ENCODE measurements around the gene GCDH.
A peak's percentile ranks its signal among the peaks of the same experiment; 100 is the strongest.
"Not testable (repeated sequence)": the region's sequence is repeated elsewhere in the genome, so short reads cannot be mapped to it uniquely, and the experiment has no call there.

The GCDH gene

GRCh38 chr19:12899891-12900518, 9.0 kb downstream of the GCDH start:
- FAIRE-seq: no peak

GRCh38 chr19:12907166-12907565, 16.2 kb downstream of the GCDH start:
- no peak for FAIRE-seq
- no peak for DNase-seq (ENCODE audit: insufficient read length, low spot score)

More at GRCh38 chr19:12899891-12900518, 9.0 kb downstream of the GCDH start:
- no peak for DNase-seq (ENCODE audit: insufficient read length, low spot score)

DNA sequence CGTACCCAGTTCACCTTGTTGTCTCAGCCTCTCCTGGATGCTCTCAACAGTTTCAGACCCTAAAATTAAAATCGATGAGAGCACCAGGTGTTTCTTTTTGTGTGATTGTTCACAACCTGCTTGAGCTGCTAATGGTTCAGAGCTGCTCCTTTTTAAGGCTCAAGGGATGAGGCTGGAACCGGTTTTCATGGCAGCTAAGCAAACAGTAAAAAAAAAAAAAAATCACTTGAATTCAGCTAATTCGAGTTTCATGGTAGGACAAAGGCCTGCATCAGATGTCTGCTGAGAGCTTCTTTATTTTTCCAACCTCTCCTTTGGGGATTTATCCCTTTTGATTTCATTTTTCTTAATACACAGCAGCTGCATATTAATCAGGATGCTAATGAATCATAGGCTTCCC, 21.6 kb downstream of the GCDH start:
- DNase-seq (ENCODE audit: insufficient read length, low spot score) (no peak), FAIRE-seq (no peak)

DNA sequence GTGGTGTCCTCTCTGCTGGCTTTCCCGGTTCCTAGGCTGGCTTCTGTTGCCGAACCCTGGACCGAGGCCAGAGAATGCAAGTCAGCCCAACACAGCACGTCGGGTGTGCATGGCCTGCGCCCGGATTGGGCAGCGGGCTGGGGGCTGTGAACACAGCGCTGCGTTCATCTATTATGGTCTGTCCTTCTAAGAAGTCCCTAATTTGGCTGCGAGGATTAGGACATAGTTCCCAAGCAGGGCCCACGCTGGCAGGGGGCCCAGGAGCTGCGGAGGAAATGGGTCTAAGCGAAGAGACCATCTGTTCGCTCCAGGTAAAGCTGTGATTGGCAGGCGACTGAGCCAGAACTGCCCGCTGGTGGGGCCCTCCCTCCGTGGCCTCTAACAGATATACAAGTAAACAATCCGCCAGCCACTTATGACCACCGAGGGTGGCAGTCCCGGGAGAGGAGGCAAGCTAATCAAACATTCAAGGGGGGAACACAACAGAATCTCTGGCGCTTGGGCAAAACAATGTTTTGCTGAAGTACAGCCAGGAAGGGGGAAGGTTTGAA, 22.1 kb downstream of the GCDH start:
- no peak for FAIRE-seq
- no peak for DNase-seq (ENCODE audit: insufficient read length, low spot score)

DNA sequence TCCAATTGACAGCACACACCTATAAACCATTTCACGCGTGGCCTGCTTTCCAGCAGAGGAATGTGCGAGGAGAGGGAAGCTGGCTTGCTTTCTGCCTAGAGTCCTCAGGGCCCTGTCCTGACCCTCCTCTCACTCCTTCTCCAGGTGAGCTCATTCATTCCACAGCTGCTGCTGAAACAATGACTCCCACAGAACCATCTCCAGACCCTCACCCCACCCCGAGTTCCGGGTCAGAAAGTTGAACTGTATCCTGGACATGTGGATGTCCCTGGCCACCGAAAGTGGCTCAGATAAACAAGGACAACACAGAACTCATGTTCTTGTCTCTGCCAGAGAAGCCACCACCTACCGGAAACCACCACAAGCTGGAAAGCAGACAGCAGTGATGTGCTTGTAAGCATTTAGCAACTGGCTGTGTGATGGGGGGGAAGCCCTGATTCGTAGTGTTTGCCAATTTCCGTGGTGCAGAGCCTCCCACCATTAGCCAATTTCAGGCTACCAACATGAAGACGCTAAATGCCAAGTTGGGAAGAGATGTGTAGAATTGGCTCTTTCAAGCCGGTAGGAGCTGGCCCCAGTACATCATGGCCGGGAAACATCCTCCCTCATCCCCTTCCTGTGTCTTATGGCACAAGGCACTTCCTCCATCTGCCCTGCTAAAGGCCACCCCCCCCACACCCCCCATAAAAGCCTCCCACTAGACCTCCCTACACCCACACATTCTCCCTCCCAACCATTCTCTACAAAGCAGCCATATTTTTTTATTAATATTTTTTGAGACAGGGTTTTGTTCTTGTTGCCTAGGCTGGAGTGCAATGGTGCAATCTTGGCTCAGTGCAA, 23.1 kb downstream of the GCDH start:
- FAIRE-seq (no peak), DNase-seq (ENCODE audit: insufficient read length, low spot score) (no peak)

DNA sequence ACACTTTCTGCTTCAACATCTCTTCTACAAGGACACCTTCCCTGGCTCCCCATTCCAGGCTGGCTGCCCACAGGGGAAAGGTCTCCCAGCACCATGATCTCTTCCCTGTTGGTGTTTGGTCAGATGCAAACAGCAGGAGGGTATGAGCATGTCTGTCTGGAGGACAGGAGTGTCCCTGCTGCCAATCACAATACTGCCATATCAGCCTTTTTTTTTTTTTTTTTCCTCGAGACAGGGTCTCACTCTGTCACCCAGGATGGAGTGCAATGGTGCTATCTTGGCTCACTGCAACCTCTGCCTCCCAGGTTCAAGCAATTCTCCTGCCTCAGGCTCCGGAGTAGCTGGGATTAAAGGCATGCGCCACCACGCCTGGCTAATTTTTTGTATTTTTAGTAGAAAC, 24.9 kb downstream of the GCDH start:
- FAIRE-seq; DNase-seq (ENCODE audit: insufficient read length, low spot score): not testable (repeated sequence)

DNA sequence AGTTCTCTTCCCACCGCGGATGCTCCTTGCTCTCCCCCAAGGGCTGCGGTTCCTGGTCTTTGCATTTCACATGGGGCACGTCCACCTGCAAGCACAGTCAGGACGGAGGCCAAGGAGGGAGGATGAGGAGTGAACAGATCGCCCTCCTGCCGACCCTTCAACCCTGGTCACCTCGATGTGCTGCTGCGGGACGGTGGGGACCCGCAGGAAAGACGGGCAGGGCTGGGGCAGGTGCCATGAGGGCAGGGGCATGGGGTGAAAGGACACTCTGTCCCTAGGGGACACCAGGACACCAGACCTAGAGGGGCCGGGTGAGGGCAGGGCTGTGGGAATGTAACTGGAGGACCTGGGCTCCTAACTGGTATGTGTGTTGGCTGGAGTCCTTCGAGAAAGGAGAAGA, 27.3 kb downstream of the GCDH start:
- DNase-seq (ENCODE audit: insufficient read length, low spot score): no peak
- no peak for FAIRE-seq

- FAIRE-seq (no peak), DNase-seq (ENCODE audit: insufficient read length, low spot score) (no peak)
Observed at GRCh38 chr19:12921047-12921446, 30.1 kb downstream of the GCDH start.

GRCh38 chr19:12922959-12923358, 32.0 kb downstream of the GCDH start:
- FAIRE-seq: no peak
- no peak for DNase-seq (ENCODE audit: insufficient read length, low spot score)

DNA sequence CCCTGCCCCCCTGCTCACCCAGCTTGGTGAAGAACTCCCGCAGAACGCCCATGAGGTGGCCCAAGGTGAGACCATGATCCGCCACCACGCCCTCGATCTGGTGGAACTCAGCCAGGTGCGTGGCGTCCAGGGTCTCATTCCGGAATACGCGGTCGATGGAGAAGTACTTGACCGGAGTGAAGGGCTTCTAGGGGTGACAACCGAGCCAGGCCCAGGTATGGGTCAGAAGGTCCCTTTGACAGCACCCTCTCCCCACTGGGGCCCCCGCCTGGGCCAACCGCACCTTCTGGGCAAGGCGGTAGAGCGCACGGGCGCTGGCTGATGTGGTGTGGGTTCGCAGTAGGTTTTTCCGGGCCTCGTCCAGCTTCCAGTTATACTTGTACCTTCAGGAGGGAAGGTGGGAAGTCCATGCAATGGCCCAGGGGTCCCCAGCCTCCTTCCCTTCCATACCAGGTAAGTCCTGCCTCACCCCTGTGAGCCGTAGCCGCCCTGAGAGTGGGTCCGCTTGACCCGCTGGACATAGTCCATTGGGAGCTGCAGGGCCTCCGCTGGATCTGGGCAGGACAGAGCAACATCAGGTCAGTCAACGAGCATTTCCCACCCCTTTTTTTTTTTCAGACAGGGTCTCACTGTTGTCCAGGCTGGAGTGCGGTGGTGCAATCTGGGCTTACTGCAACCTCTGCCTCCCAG, 33.8 kb downstream of the GCDH start:
- no peak for DNase-seq (ENCODE audit: insufficient read length, low spot score)
- FAIRE-seq: no peak

DNA sequence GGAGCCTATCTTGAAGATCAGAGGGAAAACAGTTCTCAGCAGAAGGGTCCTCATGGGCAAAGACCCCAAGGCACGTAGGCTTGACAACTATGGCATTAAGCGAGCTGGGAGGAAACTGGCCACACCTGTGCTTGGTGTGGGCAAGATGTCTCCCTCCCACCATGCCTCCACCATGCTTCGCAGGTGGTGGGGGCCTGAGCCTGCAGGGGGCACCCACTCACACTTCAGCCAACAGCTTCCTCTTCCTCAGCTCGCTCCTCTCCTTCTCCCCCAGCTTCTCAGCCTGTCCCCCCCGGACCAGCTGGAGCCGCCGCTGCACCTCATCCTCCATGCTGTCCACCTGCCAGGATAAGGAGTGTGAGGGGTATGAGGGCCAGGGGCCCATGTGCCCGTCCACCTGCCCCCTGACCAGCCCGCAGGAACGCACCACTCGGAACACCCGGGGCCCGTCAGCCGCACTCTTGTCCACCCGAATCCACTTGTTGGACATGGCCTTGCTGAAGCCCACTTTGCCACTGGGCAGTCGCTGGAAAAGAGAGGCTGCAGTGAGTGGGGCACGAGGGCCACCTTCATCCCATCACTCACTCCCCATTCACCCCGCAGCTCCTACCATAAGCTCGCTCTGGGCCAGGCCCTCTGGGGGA, 39.2 kb downstream of the GCDH start:
- DNase-seq (ENCODE audit: insufficient read length, low spot score): no peak
- no peak for FAIRE-seq

DNA sequence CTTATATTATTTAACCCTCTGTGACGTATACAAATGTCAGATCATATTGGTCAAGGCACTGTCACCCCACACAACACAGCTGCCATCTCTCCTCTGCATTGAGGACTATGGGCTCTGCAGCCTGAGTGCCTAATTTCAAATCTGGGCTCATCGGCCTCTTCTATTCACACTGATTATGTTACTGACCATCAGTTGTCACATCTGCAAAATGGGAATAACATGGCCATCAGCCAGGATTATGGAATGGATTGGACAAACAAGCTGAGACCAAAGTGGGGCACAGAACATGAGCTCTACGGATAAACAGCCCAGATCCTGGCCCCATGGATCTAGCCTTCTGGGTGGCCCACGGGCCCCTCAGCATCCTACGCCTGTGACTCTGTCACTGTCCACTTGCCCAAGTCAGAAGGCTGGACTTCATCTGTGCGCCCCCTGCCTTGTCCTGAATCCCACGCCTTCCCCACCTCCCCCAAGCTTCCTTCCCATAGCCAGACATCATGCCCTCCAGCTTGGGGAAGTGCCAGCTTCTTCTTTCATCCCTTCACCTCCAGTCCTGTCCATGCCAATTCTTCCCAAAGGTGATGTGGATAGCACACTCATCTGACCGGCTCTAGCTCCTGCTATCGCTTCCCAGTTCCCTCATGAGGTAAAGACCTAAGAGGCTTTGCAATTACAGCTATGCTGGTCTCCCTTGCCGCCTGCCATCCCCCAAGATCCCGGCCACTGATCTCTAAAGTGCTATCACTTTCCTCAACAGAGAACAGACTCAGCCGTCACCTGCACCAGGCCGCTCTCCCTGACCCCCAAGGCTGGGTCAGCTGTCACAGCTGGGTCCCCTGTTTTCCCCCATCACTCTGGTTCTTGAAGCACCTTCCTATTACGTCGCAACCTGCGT, 41.7 kb downstream of the GCDH start:
- FAIRE-seq: no peak
- DNase-seq (ENCODE audit: insufficient read length, low spot score): no peak

GRCh38 chr19:12933287-12934072, 42.5 kb downstream of the GCDH start, which contains the start of gene FARSA:
FARSA (minus strand) TSS chr19:12933711; CDS start chr19:12933696, 15 bp downstream.
- DNase-seq (ENCODE audit: insufficient read length, low spot score) (peak; percentile 93), FAIRE-seq (peak; percentile 96)

- FAIRE-seq (no peak), DNase-seq (ENCODE audit: insufficient read length, low spot score) (no peak)
Observed at GRCh38 chr19:12935071-12935470, 44.1 kb downstream of the GCDH start.

DNA sequence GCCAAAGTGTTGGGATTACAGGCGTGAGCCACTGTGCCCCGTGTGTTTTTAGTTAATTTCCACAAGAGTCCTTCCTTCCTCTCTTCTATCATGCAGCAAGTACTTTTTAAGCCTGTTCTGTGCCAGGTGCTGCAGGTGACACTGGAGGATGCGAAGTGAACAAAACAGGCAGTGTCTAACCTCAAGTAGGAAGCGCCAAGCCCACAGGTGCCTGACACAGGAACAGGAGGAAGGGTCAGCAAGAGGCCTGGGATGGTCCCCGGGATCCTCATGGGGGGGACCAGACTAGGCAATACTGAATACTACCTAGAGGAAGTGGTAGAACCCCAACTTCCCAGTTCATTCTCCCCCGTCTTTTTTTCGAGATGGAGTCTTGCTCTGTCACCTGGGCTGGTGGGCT, 45.6 kb downstream of the GCDH start:
- DNase-seq (ENCODE audit: insufficient read length, low spot score) (no peak), FAIRE-seq (no peak)

DNA sequence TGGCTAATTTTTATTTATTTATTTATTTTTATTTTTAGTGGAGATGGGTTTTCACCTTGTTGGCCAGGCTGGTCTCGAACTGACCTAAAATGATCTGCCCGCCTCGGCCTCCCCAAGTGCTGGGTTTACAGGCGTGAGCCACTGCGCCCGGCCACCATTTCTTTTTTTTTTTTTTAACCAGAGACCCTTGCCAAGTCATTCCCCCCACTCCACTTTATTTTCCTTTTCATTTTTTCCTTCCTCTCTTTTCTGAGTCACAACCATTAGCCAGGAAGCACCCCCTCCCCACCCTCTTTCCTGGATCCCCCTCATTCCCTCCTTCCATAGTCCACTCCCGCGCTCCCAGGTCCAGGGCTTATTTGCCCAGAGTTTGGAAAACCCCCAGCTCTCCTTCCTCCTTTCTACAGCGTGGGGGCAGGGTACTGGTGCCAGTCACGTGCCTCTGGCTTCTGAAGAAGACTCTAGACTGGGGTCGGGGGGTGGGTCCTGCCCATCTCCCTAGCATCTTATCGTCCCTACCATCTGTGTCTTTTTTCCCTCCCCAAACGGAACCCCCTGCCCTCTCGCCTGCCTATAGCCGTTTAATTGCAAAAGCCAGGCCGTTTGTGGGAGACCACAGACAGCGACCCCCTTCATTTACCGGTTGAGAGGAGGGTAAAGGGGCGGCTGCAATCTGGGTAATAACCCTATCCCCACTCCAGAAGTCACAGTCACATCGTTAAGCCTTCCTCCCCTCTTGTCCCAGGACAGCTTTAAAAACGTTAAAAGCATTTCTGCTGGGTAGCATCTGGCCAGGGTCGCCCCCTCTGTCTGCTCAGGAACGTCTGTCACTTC, 46.4 kb downstream of the GCDH start:
- DNase-seq (ENCODE audit: insufficient read length, low spot score): no peak
- FAIRE-seq: no peak

DNA sequence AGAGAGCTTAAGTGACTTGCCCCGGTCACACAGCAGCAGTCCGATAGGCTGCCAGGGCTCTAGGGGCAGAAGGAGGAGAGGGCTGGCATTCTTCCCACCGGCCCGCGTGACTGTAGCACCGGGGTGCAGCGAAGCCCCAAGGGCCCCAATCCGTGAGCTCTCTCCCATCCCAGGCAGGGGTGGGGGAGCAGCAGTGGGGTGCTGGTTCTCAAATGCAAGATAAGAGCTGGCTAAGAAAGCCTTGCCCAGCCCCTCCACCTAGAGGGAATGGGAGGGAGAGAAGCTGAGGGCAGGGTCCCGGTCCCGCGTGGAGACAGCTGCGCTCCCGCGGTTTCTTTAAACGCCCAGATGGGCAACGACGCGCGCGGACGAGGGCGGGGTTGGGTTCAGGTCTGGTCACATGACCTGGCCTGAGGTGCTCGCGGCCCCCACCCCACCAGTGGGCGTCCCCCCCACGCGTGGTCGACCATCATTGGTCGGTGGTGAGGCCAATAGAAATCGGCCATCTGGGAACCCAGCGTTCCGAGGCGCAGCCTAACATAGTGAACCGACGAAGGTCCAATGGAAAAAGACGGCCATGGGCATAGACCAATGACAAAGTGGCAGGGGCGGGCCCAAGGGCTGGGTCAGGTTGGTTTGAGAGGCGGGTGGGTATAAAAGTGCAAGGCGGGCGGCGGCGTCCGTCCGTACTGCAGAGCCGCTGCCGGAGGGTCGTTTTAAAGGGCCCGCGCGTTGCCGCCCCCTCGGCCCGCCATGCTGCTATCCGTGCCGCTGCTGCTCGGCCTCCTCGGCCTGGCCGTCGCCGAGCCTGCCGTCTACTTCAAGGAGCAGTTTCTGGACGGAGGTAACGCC, 47.2 kb downstream of the GCDH start, which contains the start of gene CALR:
CALR (plus strand) TSS at position 683 of the 852 bp plus-strand sequence; CDS start at position 754, 71 bp downstream.
- peak; percentile 96 for FAIRE-seq

More for the DNA sequence above, 47.2 kb downstream of the GCDH start, which contains the start of gene CALR:
- peak; percentile 99 for DNase-seq (ENCODE audit: insufficient read length, low spot score)

All from HTR-8/SVneo (cell line).